ENCODE measurements around the gene SLC17A2.

DNA sequence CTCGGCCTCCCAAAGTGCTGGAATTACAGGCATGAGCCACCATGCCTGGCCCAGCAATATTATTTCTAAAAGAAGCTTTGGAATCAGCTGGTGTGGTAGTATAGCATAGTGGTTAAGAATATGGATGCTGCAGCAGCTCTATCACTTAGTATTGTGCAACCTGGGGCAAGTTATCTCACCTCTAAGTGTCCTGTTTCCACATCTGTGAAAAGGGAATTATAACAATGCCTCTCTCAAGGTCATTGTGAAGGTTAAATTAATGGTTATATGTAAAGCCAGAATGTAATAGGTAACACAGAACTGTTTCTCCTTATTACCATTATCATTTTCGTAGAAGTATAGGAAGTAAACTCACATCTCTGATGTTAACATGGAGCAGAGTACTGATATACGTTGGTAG lies 14.2 kb downstream of the SLC17A2 start:
- TF ChIP-seq, protein P1, sequence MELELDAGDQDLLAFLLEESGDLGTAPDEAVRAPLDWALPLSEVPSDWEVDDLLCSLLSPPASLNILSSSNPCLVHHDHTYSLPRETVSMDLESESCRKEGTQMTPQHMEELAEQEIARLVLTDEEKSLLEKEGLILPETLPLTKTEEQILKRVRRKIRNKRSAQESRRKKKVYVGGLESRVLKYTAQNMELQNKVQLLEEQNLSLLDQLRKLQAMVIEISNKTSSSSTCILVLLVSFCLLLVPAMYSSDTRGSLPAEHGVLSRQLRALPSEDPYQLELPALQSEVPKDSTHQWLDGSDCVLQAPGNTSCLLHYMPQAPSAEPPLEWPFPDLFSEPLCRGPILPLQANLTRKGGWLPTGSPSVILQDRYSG (CRISPR knock-in tag; IDR thresholded peaks at IDR 0.05), result no peak
- TF ChIP-seq, protein P2, sequence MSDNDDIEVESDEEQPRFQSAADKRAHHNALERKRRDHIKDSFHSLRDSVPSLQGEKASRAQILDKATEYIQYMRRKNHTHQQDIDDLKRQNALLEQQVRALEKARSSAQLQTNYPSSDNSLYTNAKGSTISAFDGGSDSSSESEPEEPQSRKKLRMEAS (IDR thresholded peaks at IDR 0.05), result no peak
- TF ChIP-seq, protein P3, sequence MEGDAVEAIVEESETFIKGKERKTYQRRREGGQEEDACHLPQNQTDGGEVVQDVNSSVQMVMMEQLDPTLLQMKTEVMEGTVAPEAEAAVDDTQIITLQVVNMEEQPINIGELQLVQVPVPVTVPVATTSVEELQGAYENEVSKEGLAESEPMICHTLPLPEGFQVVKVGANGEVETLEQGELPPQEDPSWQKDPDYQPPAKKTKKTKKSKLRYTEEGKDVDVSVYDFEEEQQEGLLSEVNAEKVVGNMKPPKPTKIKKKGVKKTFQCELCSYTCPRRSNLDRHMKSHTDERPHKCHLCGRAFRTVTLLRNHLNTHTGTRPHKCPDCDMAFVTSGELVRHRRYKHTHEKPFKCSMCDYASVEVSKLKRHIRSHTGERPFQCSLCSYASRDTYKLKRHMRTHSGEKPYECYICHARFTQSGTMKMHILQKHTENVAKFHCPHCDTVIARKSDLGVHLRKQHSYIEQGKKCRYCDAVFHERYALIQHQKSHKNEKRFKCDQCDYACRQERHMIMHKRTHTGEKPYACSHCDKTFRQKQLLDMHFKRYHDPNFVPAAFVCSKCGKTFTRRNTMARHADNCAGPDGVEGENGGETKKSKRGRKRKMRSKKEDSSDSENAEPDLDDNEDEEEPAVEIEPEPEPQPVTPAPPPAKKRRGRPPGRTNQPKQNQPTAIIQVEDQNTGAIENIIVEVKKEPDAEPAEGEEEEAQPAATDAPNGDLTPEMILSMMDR (CRISPR knock-in tag; IDR thresholded peaks at IDR 0.05), result no peak
- TF ChIP-seq, protein P4, sequence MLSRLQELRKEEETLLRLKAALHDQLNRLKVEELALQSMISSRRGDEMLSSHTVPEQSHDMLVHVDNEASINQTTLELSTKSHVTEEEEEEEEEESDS (CRISPR knock-in tag; IDR thresholded peaks at IDR 0.05; ENCODE audit: borderline replicate concordance), result no peak
